GM18511 (cell line): ENCODE measurements around the gene ACTN2.

Source experiments
- ATAC-seq: cut with Tn5 transposase; IDR thresholded peaks from one replicate; pipeline ENCODE4 v1.9.1; 2021; ENCODE audit warnings: mild to moderate bottlenecking, moderate library complexity; ENCODE audit not compliant: unreplicated experiment

Gene ACTN2

GRCh38 chr1:236812334-236813030 lies 126.2 kb downstream of the ACTN2 start:
- ATAC-seq = no peak
